Neural crest cell (in vitro differentiated cells): ENCODE measurements around the gene NOC3L. TPM values are rescaled to one million over a fixed set of nuclear protein-coding genes. Genes with fewer than 3 reads are reported as not detected.

Experiments used
- DNase-seq: peaks from one replicate; pipeline ENCODE4 v3.0.0; 2021; ENCODE audit warnings: low read depth, mixed read lengths, low spot score
- H3K27ac Mint-ChIP-seq: one replicate; pipeline ENCODE4 v1.8.0; 2021; ENCODE audit warnings: mild to moderate bottlenecking, mixed read lengths; ENCODE audit not compliant: unreplicated experiment
- H3K27me3 Mint-ChIP-seq: 2 replicates; pipeline ENCODE4 v1.8.0; 2021; ENCODE audit warnings: low read depth, mild to moderate bottlenecking, mixed read lengths
- H3K36me3 Mint-ChIP-seq: 2 replicates; pipeline ENCODE4 v1.8.0; 2021; ENCODE audit warnings: low read depth, mild to moderate bottlenecking, mixed read lengths
- H3K4me1 Mint-ChIP-seq: 2 replicates; pipeline ENCODE4 v1.8.0; 2021; ENCODE audit warnings: mixed read lengths
- H3K4me3 Mint-ChIP-seq: one replicate; pipeline ENCODE4 v1.8.0; 2021; ENCODE audit warnings: mild to moderate bottlenecking, mixed read lengths
- H3K9me3 Mint-ChIP-seq: 2 replicates; pipeline ENCODE4 v1.8.0; 2021; ENCODE audit warnings: mixed read lengths
- total RNA-seq: library from RNA; stranded (reverse); gene quantifications from 2 replicates; pipeline ENCODE4 v1.2.1, GENCODE V29; 2021
- TF ChIP-seq, protein P1 (sequence below): fragments of 200-600 bp; sonication (generic); conservative IDR thresholded peaks from 2 replicates; pipeline ENCODE4 v1.5.0; 2021; ENCODE audit warnings: antibody characterized with exemption, mild to moderate bottlenecking

The NOC3L gene
- total RNA-seq, 1 donor from 2014 or later = 25.7 TPM

DNA sequence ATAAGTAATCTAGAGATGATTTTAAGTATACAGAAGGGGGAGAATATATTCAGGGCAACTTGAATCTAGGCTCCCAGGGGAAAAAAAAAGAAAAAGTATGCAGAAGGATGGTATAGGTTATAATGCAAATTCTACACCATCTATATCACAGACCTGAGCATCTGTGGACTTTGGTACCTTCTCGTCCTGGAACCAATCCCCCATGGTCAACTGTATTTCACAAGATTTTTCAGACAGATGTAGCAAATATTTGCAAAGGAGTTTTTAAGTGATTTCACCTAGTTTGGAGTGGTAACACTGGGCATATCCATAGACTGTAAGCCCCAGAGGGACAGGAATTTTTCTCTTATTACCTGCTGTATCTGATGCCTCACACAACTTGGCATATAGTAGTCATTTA, 58.8 kb downstream of the NOC3L start:
- TF ChIP-seq, protein P1, sequence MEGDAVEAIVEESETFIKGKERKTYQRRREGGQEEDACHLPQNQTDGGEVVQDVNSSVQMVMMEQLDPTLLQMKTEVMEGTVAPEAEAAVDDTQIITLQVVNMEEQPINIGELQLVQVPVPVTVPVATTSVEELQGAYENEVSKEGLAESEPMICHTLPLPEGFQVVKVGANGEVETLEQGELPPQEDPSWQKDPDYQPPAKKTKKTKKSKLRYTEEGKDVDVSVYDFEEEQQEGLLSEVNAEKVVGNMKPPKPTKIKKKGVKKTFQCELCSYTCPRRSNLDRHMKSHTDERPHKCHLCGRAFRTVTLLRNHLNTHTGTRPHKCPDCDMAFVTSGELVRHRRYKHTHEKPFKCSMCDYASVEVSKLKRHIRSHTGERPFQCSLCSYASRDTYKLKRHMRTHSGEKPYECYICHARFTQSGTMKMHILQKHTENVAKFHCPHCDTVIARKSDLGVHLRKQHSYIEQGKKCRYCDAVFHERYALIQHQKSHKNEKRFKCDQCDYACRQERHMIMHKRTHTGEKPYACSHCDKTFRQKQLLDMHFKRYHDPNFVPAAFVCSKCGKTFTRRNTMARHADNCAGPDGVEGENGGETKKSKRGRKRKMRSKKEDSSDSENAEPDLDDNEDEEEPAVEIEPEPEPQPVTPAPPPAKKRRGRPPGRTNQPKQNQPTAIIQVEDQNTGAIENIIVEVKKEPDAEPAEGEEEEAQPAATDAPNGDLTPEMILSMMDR = no peak
- no peak for DNase-seq
- Mint-ChIP-seq H3K27ac (no peak overlapping the region), H3K9me3 (no peaks in the 10 kb centered on the region), H3K27me3 (no peaks in the 10 kb centered on the region), H3K36me3 (no peaks in the 10 kb centered on the region), H3K4me3 (no peak overlapping the region), H3K4me1 (peaks cover 4% of the 10 kb centered on the region)

DNA sequence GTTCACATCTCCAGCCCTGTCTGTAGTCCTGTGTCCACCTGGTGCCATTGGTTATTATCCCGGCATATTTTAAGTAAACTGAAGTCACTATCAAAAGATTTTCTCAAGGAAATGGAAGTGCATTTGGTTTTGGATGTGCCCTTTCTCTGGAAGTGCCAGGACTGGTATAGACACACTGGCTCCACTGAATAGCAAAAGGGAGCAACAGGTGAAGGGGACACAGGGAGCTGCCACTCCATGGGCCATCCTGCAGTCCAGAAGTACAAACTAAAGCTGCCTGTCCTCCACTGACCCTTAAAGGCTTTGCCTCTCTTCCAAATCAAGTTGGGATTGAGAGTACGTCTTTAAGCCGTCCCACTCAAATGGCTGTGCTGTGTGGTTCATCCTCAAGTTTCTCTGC, 62.7 kb downstream of the NOC3L start:
- Mint-ChIP-seq H3K4me3 (no peak overlapping the region), H3K27me3 (no peaks in the 10 kb centered on the region), H3K4me1 (no peaks in the 10 kb centered on the region), H3K36me3 (no peaks in the 10 kb centered on the region), H3K27ac (no peak overlapping the region), H3K9me3 (no peaks in the 10 kb centered on the region)
- DNase-seq = no peak
- TF ChIP-seq, protein P1 = no peak

DNA sequence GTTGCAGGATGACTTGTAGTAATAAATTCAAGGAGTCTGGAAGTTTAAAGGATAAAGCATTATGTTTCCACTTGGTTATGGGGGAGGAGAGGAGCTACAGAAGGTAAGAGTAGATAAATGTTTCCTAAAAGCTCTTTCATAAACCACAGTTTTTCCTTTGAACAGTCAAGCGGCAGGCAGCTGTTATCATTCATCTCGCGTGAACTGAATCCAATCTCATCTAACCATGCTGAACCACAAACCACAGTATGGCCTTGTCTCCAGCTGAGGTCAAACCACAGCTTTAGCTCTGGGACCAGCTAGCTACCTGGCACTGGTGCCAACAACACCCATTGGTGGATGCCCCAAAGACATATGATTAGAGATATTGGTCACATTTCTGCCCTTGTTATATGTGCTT, 63.3 kb downstream of the NOC3L start:
- TF ChIP-seq, protein P1 = no peak
- Mint-ChIP-seq H3K27ac (no peak overlapping the region), H3K9me3 (no peaks in the 10 kb centered on the region), H3K4me1 (no peaks in the 10 kb centered on the region), H3K4me3 (no peak overlapping the region), H3K36me3 (no peaks in the 10 kb centered on the region), H3K27me3 (no peaks in the 10 kb centered on the region)
- no peak for DNase-seq

DNA sequence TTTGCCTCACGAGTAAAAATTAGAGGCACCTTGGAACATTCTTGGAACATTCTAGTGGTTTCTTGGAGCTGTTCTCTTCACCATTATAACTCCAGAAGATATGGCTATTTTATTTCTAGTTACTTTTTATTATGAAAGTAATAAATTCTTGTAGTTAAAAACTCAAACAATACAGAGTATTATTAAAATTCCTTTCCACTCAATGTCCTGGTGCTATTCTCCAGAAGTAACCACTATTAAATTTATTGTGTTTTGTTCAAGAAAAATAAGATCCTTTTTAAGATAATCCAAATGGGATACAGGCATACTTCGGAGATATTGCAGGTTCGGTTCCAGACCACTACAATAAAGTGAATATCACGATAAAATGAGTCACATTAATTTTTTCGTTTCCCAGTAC, 68.6 kb downstream of the NOC3L start:
- no peaks in the 10 kb centered on the region for H3K27me3 Mint-ChIP-seq
- H3K36me3 Mint-ChIP-seq = no peaks in the 10 kb centered on the region
- no peak overlapping the region for H3K27ac Mint-ChIP-seq
- no peaks in the 10 kb centered on the region for H3K4me1 Mint-ChIP-seq
- TF ChIP-seq, protein P1 = no peak
- no peaks in the 10 kb centered on the region for H3K9me3 Mint-ChIP-seq
- DNase-seq = no peak
- H3K4me3 Mint-ChIP-seq = no peak overlapping the region

DNA sequence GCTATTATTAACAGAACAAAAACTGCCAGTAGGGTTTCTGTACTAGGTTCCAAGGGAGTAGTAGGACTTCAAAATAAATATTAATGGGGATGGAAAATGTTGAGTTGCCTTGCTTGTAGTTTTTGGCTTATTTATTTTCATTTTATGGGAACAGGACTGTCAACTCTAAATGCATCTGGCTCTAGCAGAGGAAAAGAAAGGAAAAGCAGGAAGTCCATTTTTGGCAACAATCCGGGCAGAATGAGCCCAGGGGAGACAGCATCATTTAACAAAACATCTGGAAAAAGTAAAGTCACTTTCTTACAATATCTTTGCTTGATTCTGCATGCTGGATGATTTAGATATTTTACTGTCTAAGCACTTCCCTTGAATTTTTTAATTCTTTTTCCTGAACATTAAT, 69.4 kb downstream of the NOC3L start:
- Mint-ChIP-seq H3K27me3 (no peaks in the 10 kb centered on the region), H3K4me3 (no peak overlapping the region), H3K36me3 (no peaks in the 10 kb centered on the region), H3K27ac (no peak overlapping the region), H3K9me3 (no peaks in the 10 kb centered on the region), H3K4me1 (peaks cover under 1% of the 10 kb centered on the region)
- TF ChIP-seq, protein P1 = no peak
- DNase-seq = no peak
